Coronary artery (tissue), 2 donors: ENCODE results near the gene VASN.

Experiments used
- DNase-seq: peaks from one replicate; pipeline ENCODE4 v3.0.0-alpha.2; 2017; ENCODE audit warnings: low spot score
- H3K27ac ChIP-seq, 2 donors: fragments of 200-600 bp; sonication (generic); one replicate each; pipeline ENCODE4 v1.5.1; 2016 to 2019
- H3K4me3 ChIP-seq: fragments of 200-600 bp; sonication (generic); 2 replicates; pipeline ENCODE4 v1.5.1; 2016; ENCODE audit warnings: mild to moderate bottlenecking, moderate library complexity
- TF ChIP-seq, protein P1 (sequence below): fragments of 200-600 bp; sonication (generic); IDR thresholded peaks from one replicate; pipeline ENCODE4 v1.5.1; 2019; ENCODE audit warnings: antibody characterized with exemption

The VASN gene

DNA sequence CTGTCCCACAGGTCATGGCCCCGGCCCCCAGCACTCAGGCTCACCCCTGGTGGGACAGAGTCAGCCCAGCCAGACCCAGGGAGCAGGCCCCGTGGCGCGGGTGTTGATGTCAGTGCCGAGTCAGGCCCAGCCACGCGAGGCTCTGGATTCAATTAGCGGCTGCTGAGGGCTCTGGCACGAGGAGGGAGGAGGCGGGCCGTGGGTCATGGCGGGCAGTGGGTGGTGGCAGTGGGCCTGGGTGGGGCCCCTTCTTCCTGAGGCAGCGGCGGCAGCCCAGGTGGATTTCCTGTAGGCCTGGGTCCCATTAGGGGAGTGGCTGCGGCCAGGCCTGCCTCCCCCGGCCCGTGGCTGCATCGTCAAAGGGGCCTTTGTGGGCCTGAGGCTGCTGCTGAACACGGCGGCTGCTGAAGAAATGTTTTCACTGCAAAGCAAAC, 12.9 kb downstream of the VASN start:
- TF ChIP-seq, protein P1, sequence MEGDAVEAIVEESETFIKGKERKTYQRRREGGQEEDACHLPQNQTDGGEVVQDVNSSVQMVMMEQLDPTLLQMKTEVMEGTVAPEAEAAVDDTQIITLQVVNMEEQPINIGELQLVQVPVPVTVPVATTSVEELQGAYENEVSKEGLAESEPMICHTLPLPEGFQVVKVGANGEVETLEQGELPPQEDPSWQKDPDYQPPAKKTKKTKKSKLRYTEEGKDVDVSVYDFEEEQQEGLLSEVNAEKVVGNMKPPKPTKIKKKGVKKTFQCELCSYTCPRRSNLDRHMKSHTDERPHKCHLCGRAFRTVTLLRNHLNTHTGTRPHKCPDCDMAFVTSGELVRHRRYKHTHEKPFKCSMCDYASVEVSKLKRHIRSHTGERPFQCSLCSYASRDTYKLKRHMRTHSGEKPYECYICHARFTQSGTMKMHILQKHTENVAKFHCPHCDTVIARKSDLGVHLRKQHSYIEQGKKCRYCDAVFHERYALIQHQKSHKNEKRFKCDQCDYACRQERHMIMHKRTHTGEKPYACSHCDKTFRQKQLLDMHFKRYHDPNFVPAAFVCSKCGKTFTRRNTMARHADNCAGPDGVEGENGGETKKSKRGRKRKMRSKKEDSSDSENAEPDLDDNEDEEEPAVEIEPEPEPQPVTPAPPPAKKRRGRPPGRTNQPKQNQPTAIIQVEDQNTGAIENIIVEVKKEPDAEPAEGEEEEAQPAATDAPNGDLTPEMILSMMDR, result no peak
- Histone ChIP-seq H3K27ac (peak overlapping the region; percentile 94 to 98), H3K4me3 (peak overlapping the region; percentile 12)
- no peak for DNase-seq

DNA sequence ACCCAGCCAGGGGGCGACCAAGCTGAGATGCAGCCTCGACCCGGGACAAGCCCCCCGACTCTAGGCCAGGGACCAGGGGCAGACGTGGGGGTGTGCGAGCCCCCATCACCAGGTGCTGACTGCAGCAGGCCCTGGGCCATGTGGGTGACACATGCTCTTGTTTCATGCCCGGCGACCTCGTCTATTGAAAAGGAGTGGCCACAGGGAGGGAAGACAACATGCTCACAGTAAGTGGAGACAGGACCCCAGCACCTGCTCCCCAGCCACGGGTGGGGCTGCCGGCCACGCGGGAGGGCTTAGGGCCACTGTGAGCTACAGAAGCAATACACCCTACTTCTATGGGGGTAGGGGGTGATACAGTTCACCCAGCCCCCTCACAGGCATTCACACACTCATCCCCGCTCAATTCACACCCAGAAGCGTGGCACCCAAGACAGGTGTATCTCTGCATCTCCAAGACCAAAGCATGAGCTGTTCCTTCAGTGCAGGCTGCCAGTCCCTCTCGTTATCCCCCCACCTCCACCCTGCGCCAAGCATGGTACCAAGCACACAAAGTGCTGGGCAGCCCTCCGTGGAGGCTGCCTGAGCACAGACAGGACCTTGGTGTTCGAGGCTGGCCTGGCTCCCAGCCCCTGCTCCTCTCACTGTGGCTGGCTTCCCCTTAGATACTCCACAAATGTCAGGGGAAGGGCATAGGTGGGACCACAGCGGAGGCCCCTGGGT, 13.6 kb downstream of the VASN start:
- DNase-seq, result no peak
- H3K4me3 ChIP-seq, result peak overlapping the region; percentile 9
- TF ChIP-seq, protein P1, result no peak
- peak overlapping the region; percentile 94 to 98 for H3K27ac ChIP-seq

DNA sequence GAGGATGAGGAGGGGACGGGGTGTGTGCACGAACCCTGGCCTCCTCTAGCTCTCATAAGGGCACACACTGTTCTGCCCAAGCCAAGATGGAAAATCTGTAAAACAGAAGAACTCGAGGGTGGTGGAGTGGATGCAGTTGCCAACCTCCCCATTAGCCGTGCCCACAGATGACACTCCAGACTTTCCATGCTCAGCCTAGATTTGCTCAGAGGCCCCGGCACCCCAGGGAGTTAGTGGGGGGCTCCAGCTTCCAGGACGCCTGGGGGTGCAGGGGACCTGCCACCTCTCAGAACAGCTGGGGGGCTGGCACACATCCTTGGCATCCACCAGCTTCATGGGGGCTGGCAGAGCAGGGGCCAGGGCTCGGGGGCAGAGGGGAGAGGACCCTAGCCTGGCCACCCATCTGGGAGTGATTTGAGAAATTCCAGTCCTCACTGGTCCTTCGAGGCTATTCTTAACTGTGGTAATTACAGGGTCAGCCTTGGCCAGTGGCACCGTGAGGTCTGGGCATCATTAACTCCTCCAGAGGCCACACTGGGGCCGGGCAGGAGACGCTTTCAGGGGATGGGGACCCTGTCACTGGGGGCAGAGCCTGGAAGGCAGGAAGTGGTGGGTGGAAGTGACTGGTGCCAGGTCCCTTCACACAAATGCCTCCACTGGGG, 14.3 kb downstream of the VASN start:
- peak overlapping the region; percentile 47 for H3K4me3 ChIP-seq
- peak overlapping the region; percentile 94 to 98 for H3K27ac ChIP-seq
- DNase-seq, result peak; percentile 77
- TF ChIP-seq, protein P1, result no peak

DNA sequence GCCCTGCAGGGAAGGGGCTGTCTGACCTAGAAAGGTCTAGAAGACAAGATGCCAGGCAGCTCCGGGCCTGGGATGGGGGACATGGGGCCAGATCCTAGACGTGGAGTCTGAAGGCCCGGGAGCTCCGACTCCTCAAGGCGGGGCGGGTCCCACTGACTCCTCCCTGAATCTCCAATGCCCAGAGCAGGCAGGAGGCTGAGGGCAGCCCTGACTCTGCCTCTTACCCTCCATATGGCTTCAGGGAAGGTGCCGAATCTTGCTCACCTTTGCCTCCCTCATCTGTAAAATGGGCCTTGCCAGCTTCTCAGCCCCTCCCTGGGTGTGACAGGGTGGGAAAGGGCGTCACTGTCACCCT, 14.8 kb downstream of the VASN start:
- TF ChIP-seq, protein P1, result no peak
- H3K27ac ChIP-seq, result peak overlapping the region; percentile 94 to 98
- peak overlapping the region; percentile 47 for H3K4me3 ChIP-seq
- peak; percentile 81 for DNase-seq

DNA sequence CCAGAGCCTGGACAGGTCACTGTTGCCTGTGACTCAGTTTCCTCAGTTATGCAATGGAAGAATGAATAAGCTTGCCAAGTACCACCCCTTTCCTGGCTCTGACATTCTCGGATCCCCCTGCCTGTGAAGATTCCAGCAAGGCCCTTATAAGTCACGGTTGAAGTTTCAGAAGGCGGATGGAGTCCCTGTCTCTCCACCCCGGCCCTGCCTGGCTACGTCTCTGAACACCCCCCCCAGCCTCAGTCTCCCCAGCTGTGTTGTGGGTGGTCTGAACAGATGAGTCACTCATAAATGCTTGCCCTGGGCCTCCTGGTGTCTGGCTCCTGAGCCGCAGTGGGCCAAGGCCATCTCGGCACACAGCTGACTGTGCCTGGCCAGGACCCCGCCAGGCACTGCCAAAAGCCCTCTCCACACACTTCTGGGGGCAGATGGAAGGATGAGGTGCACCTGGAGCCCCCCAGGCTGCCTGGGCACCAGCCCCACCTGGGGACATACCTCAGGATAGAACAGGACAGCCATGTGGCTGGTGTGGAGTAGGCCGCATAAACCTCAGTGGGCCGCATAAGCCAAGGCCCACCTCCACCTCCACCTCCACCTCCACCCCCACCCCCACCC, 15.4 kb downstream of the VASN start:
- H3K27ac ChIP-seq, result peak overlapping the region; percentile 94 to 98
- peak; percentile 73 for DNase-seq
- peak overlapping the region; percentile 47 for H3K4me3 ChIP-seq
- TF ChIP-seq, protein P1, result no peak

DNA sequence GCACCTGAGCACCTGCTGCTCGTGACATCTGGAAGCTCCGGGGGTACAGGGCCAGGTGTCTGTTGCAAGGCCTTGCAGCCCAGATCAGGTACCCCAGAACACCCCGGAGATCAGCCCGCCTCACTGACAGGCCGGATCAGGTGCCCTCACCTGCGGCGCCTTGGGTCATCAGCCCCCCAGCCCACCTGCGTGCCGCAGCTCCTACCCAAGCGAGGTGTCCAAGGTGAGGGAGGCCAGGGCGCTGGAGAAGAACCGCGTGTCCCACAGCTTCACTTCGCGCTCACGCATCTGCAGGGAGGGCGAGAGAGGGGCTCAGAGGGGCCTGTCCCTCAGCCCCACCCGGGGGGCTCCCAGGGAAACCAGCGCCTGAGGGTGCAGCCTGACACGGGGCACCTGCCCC, 16.1 kb downstream of the VASN start:
- Histone ChIP-seq H3K27ac (peak overlapping the region; percentile 94 to 98), H3K4me3 (peak overlapping the region; percentile 47)
- TF ChIP-seq, protein P1, result no peak
- no peak for DNase-seq
